HEK293 (cell line): ENCODE data around the gene CEPT1.

Experiments used
- PBX3 ChIP-seq: sonication (generic); formaldehyde crosslinking; IDR thresholded peaks from 2 replicates; pipeline ENCODE4 v1.8.1; 2022; ENCODE audit warnings: mild to moderate bottlenecking, moderate library complexity, missing genetic modification reagents
- ZNF138 ChIP-seq: fragments of 450-650 bp; formaldehyde crosslinking; IDR thresholded peaks from 2 replicates; pipeline ENCODE4 v1.5.1; 2016; ENCODE audit warnings: missing biosample characterization, missing genetic modification characterization, borderline replicate concordance
- TF ChIP-seq, protein P1 (sequence below): fragments of 450-650 bp; formaldehyde crosslinking; IDR thresholded peaks from 2 replicates; pipeline ENCODE4 v1.5.1; 2016; ENCODE audit warnings: missing biosample characterization, missing genetic modification characterization
- TF ChIP-seq, protein P2 (sequence below): fragments of 450-650 bp; formaldehyde crosslinking; IDR thresholded peaks from 2 replicates; pipeline ENCODE4 v1.5.1; 2016; ENCODE audit warnings: missing biosample characterization, missing genetic modification characterization
- TF ChIP-seq, protein P3 (sequence below): fragments of 450-650 bp; formaldehyde crosslinking; IDR thresholded peaks from 2 replicates; pipeline ENCODE4 v1.5.1; 2016; ENCODE audit warnings: missing biosample characterization, missing genetic modification characterization, low read depth

DNA sequence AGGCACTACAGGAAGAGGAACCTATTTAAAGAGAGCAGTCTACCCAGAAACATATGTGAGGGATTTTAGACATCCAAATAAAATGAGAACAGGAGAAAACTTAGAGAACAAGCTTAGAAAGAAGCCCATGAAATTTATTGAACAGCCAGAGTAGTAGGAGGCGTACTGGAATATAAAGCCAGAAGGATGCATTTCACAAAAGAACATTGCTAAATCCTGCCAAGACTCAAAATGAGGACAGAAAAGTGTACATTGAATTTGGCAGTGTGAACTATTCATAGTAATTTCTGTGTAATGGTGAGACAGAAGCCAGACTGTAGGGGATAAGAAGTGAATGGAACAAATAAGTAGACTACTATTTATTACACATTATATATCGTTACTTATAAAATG lies 22.5 kb downstream of the CEPT1 start:
- TF ChIP-seq PBX3 (no peak), ZNF138 (tag by site-specific recombination) (no peak)
- TF ChIP-seq, protein P1, sequence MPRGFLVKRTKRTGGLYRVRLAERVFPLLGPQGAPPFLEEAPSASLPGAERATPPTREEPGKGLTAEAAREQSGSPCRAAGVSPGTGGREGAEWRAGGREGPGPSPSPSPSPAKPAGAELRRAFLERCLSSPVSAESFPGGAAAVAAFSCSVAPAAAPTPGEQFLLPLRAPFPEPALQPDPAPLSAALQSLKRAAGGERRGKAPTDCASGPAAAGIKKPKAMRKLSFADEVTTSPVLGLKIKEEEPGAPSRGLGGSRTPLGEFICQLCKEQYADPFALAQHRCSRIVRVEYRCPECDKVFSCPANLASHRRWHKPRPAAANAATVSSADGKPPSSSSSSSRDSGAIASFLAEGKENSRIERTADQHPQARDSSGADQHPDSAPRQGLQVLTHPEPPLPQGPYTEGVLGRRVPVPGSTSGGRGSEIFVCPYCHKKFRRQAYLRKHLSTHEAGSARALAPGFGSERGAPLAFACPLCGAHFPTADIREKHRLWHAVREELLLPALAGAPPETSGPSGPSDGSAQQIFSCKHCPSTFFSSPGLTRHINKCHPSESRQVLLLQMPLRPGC (tag by site-specific recombination), result no peak
- TF ChIP-seq, protein P2, sequence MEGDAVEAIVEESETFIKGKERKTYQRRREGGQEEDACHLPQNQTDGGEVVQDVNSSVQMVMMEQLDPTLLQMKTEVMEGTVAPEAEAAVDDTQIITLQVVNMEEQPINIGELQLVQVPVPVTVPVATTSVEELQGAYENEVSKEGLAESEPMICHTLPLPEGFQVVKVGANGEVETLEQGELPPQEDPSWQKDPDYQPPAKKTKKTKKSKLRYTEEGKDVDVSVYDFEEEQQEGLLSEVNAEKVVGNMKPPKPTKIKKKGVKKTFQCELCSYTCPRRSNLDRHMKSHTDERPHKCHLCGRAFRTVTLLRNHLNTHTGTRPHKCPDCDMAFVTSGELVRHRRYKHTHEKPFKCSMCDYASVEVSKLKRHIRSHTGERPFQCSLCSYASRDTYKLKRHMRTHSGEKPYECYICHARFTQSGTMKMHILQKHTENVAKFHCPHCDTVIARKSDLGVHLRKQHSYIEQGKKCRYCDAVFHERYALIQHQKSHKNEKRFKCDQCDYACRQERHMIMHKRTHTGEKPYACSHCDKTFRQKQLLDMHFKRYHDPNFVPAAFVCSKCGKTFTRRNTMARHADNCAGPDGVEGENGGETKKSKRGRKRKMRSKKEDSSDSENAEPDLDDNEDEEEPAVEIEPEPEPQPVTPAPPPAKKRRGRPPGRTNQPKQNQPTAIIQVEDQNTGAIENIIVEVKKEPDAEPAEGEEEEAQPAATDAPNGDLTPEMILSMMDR (tag by site-specific recombination), result no peak
- TF ChIP-seq, protein P3, sequence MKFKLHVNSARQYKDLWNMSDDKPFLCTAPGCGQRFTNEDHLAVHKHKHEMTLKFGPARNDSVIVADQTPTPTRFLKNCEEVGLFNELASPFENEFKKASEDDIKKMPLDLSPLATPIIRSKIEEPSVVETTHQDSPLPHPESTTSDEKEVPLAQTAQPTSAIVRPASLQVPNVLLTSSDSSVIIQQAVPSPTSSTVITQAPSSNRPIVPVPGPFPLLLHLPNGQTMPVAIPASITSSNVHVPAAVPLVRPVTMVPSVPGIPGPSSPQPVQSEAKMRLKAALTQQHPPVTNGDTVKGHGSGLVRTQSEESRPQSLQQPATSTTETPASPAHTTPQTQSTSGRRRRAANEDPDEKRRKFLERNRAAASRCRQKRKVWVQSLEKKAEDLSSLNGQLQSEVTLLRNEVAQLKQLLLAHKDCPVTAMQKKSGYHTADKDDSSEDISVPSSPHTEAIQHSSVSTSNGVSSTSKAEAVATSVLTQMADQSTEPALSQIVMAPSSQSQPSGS (tag by site-specific recombination), result no peak
